ENCODE data around the gene E4F1. TPM values are rescaled to one million over a fixed set of nuclear protein-coding genes. Genes with fewer than 3 reads are reported as not detected.

The E4F1 gene
- total RNA-seq, 6 donors from 2014 or later = 24.9 to 153 (median 32.9) TPM

- H3K27me3 ChIP-seq = no peaks in the 10 kb centered on the region
- peaks cover 0 to 5% (median 0%) of the 10 kb centered on the region in 4 donors for H3K4me1 ChIP-seq
- H3K9me3 ChIP-seq = no peaks in the 10 kb centered on the region
- peaks cover 5 to 41% (median 38%) of the 10 kb centered on the region in 4 donors for H3K36me3 ChIP-seq
- no peak for TF ChIP-seq EP300 (IDR thresholded peaks at IDR 0.05)
- no peak for TF ChIP-seq POLR2A (IDR thresholded peaks at IDR 0.05)
- no peak for TF ChIP-seq POLR2AphosphoS5 (IDR thresholded peaks at IDR 0.05)
- no peak for TF ChIP-seq CTCF (IDR thresholded peaks at IDR 0.05)
- H3K4me3 ChIP-seq = no peak overlapping the region
- H3K27ac ChIP-seq = no peak overlapping the region
- DNase-seq (peak in 1 of 2 donors; percentile 85), ATAC-seq (ENCODE audit: low FRiP score in 2 of 2) (no peak)
- WGBS, 2 donors = 74% methylated on average over 18 to 20 of the region's 50 CpGs
These were observed 44.3 kb upstream of the E4F1 start for GRCh38 chr16:2179107-2179501.

GRCh38 chr16:2179576-2179975 lies 43.8 kb upstream of the E4F1 start:
- no peak overlapping the region for H3K27ac ChIP-seq
- TF ChIP-seq EP300 (IDR thresholded peaks at IDR 0.05) = no peak
- no peak for TF ChIP-seq POLR2AphosphoS5 (IDR thresholded peaks at IDR 0.05)
- TF ChIP-seq CTCF (IDR thresholded peaks at IDR 0.05) = no peak
- no peak for TF ChIP-seq POLR2A (IDR thresholded peaks at IDR 0.05)
- H3K4me3 ChIP-seq = no peak overlapping the region
- peaks cover 0 to 5% (median 0%) of the 10 kb centered on the region in 4 donors for H3K4me1 ChIP-seq
- peaks cover 5 to 36% (median 33%) of the 10 kb centered on the region in 4 donors for H3K36me3 ChIP-seq
- DNase-seq (peak in 1 of 2 donors; percentile 86), ATAC-seq (ENCODE audit: low FRiP score in 2 of 2) (no peak)
- H3K9me3 ChIP-seq = no peaks in the 10 kb centered on the region
- H3K27me3 ChIP-seq = no peaks in the 10 kb centered on the region
- 92 to 97% methylated on average over 19 to 31 of the region's 31 CpGs for WGBS, 2 donors

GRCh38 chr16:2180461-2180860 lies 42.9 kb upstream of the E4F1 start:
- Histone ChIP-seq H3K36me3 (peaks cover 3 to 27% (median 24%) of the 10 kb centered on the region in 4 donors), H3K4me3 (no peak overlapping the region), H3K27ac (no peak overlapping the region), H3K27me3 (no peaks in the 10 kb centered on the region), H3K4me1 (peaks cover 0 to 5% (median 0%) of the 10 kb centered on the region in 4 donors), H3K9me3 (no peaks in the 10 kb centered on the region)
- peak in 1 of 2 donors; percentile 84 for DNase-seq
- ATAC-seq (ENCODE audit: low FRiP score in 2 of 2) = no peak
- 97% methylated on average over 31 of the region's 43 CpGs; no CpG with 5 or more reads in 1 of the 2 donors for WGBS, 2 donors
- no peak for TF ChIP-seq EP300 (IDR thresholded peaks at IDR 0.05)
- no peak for TF ChIP-seq POLR2AphosphoS5 (IDR thresholded peaks at IDR 0.05)
- TF ChIP-seq POLR2A (IDR thresholded peaks at IDR 0.05) = no peak
- no peak for TF ChIP-seq CTCF (IDR thresholded peaks at IDR 0.05)

- H3K4me1 ChIP-seq = peaks cover 0 to 5% (median 0%) of the 10 kb centered on the region in 4 donors
- 86 to 88% methylated on average over 11 to 38 of the region's 46 CpGs for whole genome bisulfite sequencing, 2 donors
- ATAC-seq (ENCODE audit: low FRiP score in 2 of 2) = no peak
- no peak overlapping the region for H3K4me3 ChIP-seq
- H3K36me3 ChIP-seq = peaks cover 3 to 19% (median 16%) of the 10 kb centered on the region in 4 donors
- no peaks in the 10 kb centered on the region for H3K9me3 ChIP-seq
- peak in 1 of 2 donors; percentile 84 for DNase-seq
- TF ChIP-seq EP300 (IDR thresholded peaks at IDR 0.05) = no peak
- TF ChIP-seq CTCF (IDR thresholded peaks at IDR 0.05) = no peak
- TF ChIP-seq POLR2A (IDR thresholded peaks at IDR 0.05) = no peak
- no peak for TF ChIP-seq POLR2AphosphoS5 (IDR thresholded peaks at IDR 0.05)
- H3K27ac ChIP-seq = no peak overlapping the region
- no peaks in the 10 kb centered on the region for H3K27me3 ChIP-seq
These were observed 42.1 kb upstream of the E4F1 start for GRCh38 chr16:2180962-2181923.
